Colonic mucosa (tissue), 4 donors: ENCODE measurements around the gene SMO. TPM values are rescaled to one million over a fixed set of nuclear protein-coding genes. Genes with fewer than 3 reads are reported as not detected.
"Not testable (repeated sequence)": the region's sequence is repeated elsewhere in the genome, so short reads cannot be mapped to it uniquely, and the experiment has no call there.

Experiments used
- DNase-seq: peaks from one replicate; pipeline ENCODE4 v3.0.0-alpha.2; 2020
- H3K27ac ChIP-seq: fragments of 200-600 bp; one replicate; pipeline ENCODE4 v1.8.0; 2021
- H3K27me3 ChIP-seq: fragments of 200-600 bp; one replicate; pipeline ENCODE4 v1.8.0; 2021
- H3K36me3 ChIP-seq: fragments of 200-600 bp; one replicate; pipeline ENCODE4 v1.8.0; 2021
- H3K4me1 ChIP-seq: fragments of 200-600 bp; one replicate; pipeline ENCODE4 v1.8.0; 2021; ENCODE audit warnings: mild to moderate bottlenecking
- H3K4me3 ChIP-seq: fragments of 200-600 bp; one replicate; pipeline ENCODE4 v1.8.0; 2021
- H3K9ac ChIP-seq, 2 donors: one replicate each; pipeline ENCODE4 v1.7.0; 2013; ENCODE audit warnings: control low read depth in 2 of 2, low read depth in 2 of 2, low read length in 2 of 2
- H3K9me3 ChIP-seq: fragments of 200-600 bp; one replicate; pipeline ENCODE4 v1.8.0; 2021
- CTCF ChIP-seq: fragments of 200-600 bp; IDR thresholded peaks from one replicate; pipeline ENCODE4 v1.8.0; 2022; ENCODE audit warnings: antibody characterized with exemption, mild to moderate bottlenecking
- intact Hi-C: fragments of 100-400 bp; cut with DNase I; formaldehyde crosslinking; loops from one replicate; pipeline ENCODE4 v1.14.1; 2022
- total RNA-seq, 2 donors: library from RNA; stranded (reverse); fragmentation: NEBNext Ultra II Directional in 1 of 2; extraction: Animal tissue kit (Norgen Biotek cat#: 25700) in 1 of 2; gene quantifications; one replicate each; pipeline ENCODE4 v1.2.1, GENCODE V29; 2021
- donor health status: healthy.
- donor health status: DM: no; HTN: no; CAD: no.
- donor health status: DM: no; HTN: no; CAD: no.

The SMO gene
- total RNA-seq, 2 donors from 2014 or later, result 1.6 to 3.6 TPM

- intact Hi-C loops, result no loop called here
- no peaks in the 10 kb centered on the region for H3K9me3 ChIP-seq
- no peak overlapping the region for H3K27ac ChIP-seq
- H3K4me3 ChIP-seq, result no peak overlapping the region
- H3K27me3 ChIP-seq, result no peaks in the 10 kb centered on the region
- no peaks in the 10 kb centered on the region for H3K36me3 ChIP-seq
- no peaks in the 10 kb centered on the region for H3K4me1 ChIP-seq
- TF ChIP-seq CTCF, result no peak
- no peak for DNase-seq
- H3K9ac ChIP-seq, result no peak overlapping the region
These were observed 57.1 kb downstream of the SMO start for GRCh38 chr7:129245533-129245932.

- Histone ChIP-seq H3K9ac (no peak overlapping the region), H3K4me3 (no peak overlapping the region), H3K4me1 (no peaks in the 10 kb centered on the region), H3K36me3 (no peaks in the 10 kb centered on the region), H3K27me3 (no peaks in the 10 kb centered on the region), H3K9me3 (no peaks in the 10 kb centered on the region), H3K27ac (no peak overlapping the region)
- no peak for DNase-seq
- intact Hi-C loops, result no loop called here
- TF ChIP-seq CTCF, result no peak
These were observed 58.7 kb downstream of the SMO start for GRCh38 chr7:129247087-129247486.

- Histone ChIP-seq H3K9me3 (no peaks in the 10 kb centered on the region), H3K4me1 (no peaks in the 10 kb centered on the region), H3K9ac (no peak overlapping the region), H3K27ac (no peak overlapping the region), H3K27me3 (no peaks in the 10 kb centered on the region), H3K4me3 (no peak overlapping the region), H3K36me3 (no peaks in the 10 kb centered on the region)
- TF ChIP-seq CTCF, result no peak
- DNase-seq, result no peak
- intact Hi-C loops, result no loop called here
These were observed 63.7 kb downstream of the SMO start for GRCh38 chr7:129252128-129252527.

GRCh38 chr7:129252603-129253002 is 64.2 kb downstream of the SMO start:
- H3K27me3 ChIP-seq, intact Hi-C loops, DNase-seq, H3K36me3 ChIP-seq, H3K4me1 ChIP-seq, H3K9me3 ChIP-seq, H3K9ac ChIP-seq, H3K27ac ChIP-seq, H3K4me3 ChIP-seq: not testable (repeated sequence)

- Histone ChIP-seq H3K27ac (no peak overlapping the region), H3K36me3 (no peaks in the 10 kb centered on the region), H3K4me3 (no peak overlapping the region), H3K9ac (no peak overlapping the region), H3K9me3 (no peaks in the 10 kb centered on the region), H3K27me3 (no peaks in the 10 kb centered on the region), H3K4me1 (no peaks in the 10 kb centered on the region)
- intact Hi-C loops, result no loop called here
- DNase-seq, result no peak
- TF ChIP-seq CTCF, result no peak
These were observed 67.4 kb downstream of the SMO start for GRCh38 chr7:129255800-129256199.

GRCh38 chr7:129256221-129256620 is 67.8 kb downstream of the SMO start:
- Histone ChIP-seq H3K9ac (no peak overlapping the region), H3K36me3 (no peaks in the 10 kb centered on the region), H3K27ac (no peak overlapping the region), H3K27me3 (no peaks in the 10 kb centered on the region), H3K9me3 (no peaks in the 10 kb centered on the region), H3K4me1 (no peaks in the 10 kb centered on the region), H3K4me3 (no peak overlapping the region)
- DNase-seq, result no peak
- no peak for TF ChIP-seq CTCF
- intact Hi-C loops, result no loop called here
